ENCODE measurements around the gene CACNA1G. TPM values are rescaled to one million over a fixed set of nuclear protein-coding genes. Genes with fewer than 3 reads are reported as not detected.
A peak's percentile ranks its signal among the peaks of the same experiment; 100 is the strongest.

Gene CACNA1G
- total RNA-seq, 2 experiments from 2014 or later, result not detected

- H3K9me3 Mint-ChIP-seq (ENCODE audit: low read depth), result no peaks in the 10 kb centered on the region
- no peak for ATAC-seq
- peaks cover 11% of the 10 kb centered on the region for H3K27me3 Mint-ChIP-seq
- H3K4me1 Mint-ChIP-seq, result peaks cover 11% of the 10 kb centered on the region
- CTCF ChIA-PET, result interaction anchor here (1.0 kb wide), 1 partner anchor 18 kb away, joined by 3 read pairs; no protein-coding TSS in a partner anchor
- H3K27ac Mint-ChIP-seq, result no peak overlapping the region
- DNase-seq, result no peak
- no peak overlapping the region for H3K4me3 Mint-ChIP-seq
- H3K36me3 Mint-ChIP-seq, result no peaks in the 10 kb centered on the region
Measured at GRCh38 chr17:50613007-50613992, 52.8 kb downstream of the CACNA1G start.

GRCh38 chr17:50614471-50615051 lies 54.0 kb downstream of the CACNA1G start:
- peaks cover 11% of the 10 kb centered on the region for H3K4me1 Mint-ChIP-seq
- CTCF ChIA-PET, result no interaction called here
- no peak for DNase-seq
- ATAC-seq, result no peak
- peaks cover 11% of the 10 kb centered on the region for H3K27me3 Mint-ChIP-seq
- H3K27ac Mint-ChIP-seq, result no peak overlapping the region
- H3K36me3 Mint-ChIP-seq, result no peaks in the 10 kb centered on the region
- H3K9me3 Mint-ChIP-seq (ENCODE audit: low read depth), result no peaks in the 10 kb centered on the region
- H3K4me3 Mint-ChIP-seq, result no peak overlapping the region

- no peak overlapping the region for H3K27ac Mint-ChIP-seq
- H3K9me3 Mint-ChIP-seq (ENCODE audit: low read depth), result no peaks in the 10 kb centered on the region
Measured at GRCh38 chr17:50615828-50616227, 55.3 kb downstream of the CACNA1G start.

DNA sequence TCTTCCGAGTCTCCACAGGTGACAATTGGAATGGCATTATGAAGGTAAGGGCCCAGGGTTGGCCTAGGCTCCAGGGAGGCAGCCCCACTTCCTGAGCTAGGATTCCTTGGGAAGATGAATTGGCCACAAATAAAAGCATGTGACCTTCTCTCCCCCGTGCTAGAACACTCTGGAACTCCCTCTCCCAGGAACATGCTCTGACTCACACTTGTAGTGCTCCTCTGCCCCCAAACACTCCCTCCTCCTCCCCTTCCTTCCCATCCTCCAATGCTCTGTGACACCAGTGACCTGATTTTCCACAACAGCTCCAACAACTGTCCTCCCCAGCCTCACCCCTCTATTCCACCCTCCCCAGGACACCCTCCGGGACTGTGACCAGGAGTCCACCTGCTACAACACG lies 57.8 kb downstream of the CACNA1G start:
- peaks cover 6% of the 10 kb centered on the region for H3K27me3 Mint-ChIP-seq
- no peak overlapping the region for H3K27ac Mint-ChIP-seq
- no peaks in the 10 kb centered on the region for H3K36me3 Mint-ChIP-seq

More at GRCh38 chr17:50615828-50616227, 55.3 kb downstream of the CACNA1G start:
- CTCF ChIA-PET, result interaction anchor here (1.7 to 1.9 kb wide), 2 partner anchors 10 to 12 kb away, joined by 5 to 7 read pairs; no protein-coding TSS in a partner anchor
- Mint-ChIP-seq H3K36me3 (no peaks in the 10 kb centered on the region), H3K27me3 (peaks cover 8% of the 10 kb centered on the region), H3K4me1 (peaks cover 11% of the 10 kb centered on the region), H3K4me3 (no peak overlapping the region)
- no peak for DNase-seq
- ATAC-seq, result no peak

DNA sequence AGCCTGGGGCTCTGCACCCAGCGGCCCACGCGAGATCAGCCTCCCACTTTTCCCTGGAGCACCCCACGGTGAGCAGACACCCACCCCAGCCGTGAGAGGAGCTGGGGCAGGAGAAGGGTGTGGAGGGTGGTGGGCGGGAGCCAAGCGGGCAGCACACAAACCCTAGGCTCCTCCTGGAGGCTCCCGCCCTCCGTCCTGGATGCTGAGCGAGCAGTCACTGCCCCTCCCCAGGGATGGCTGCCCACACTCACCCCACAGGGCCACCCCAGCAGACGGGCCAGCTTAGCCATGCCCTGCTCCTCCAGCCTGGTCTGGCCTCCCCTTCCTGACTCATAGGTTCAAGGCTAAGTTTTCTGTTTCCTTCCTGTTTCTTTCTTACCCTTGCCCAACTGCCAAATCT lies 58.4 kb downstream of the CACNA1G start:
- no peak overlapping the region for H3K27ac Mint-ChIP-seq
- CTCF ChIA-PET, result no interaction called here
- H3K9me3 Mint-ChIP-seq (ENCODE audit: low read depth), result no peaks in the 10 kb centered on the region
- H3K36me3 Mint-ChIP-seq, result no peaks in the 10 kb centered on the region
- no peak for DNase-seq
- peaks cover 6% of the 10 kb centered on the region for H3K4me1 Mint-ChIP-seq
- H3K27me3 Mint-ChIP-seq, result peaks cover 6% of the 10 kb centered on the region
- no peak overlapping the region for H3K4me3 Mint-ChIP-seq
- no peak for ATAC-seq

More for the DNA sequence above, 57.8 kb downstream of the CACNA1G start:
- H3K4me3 Mint-ChIP-seq, result no peak overlapping the region
- no peak for ATAC-seq
- H3K9me3 Mint-ChIP-seq (ENCODE audit: low read depth), result no peaks in the 10 kb centered on the region
- CTCF ChIA-PET, result no interaction called here
- peaks cover 11% of the 10 kb centered on the region for H3K4me1 Mint-ChIP-seq
- no peak for DNase-seq

DNA sequence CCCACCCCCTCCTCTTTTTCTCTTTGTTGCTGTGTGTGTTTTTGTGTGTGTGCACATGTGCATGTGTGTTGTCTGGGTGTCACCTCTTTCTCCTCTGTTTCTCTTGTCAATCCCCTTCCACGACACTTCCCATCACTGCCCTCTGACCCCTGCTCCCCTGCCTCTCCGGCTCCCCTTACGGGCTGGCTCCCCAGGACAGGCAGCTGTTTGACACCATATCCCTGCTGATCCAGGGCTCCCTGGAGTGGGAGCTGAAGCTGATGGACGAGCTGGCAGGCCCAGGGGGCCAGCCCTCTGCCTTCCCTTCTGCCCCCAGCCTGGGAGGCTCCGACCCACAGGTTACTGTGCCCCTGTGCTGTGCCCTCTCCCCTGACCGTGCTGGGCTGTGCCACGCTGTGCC lies 59.0 kb downstream of the CACNA1G start:
- Mint-ChIP-seq H3K4me1 (peaks cover under 1% of the 10 kb centered on the region), H3K9me3 (ENCODE audit: low read depth) (no peaks in the 10 kb centered on the region), H3K27me3 (peaks cover 6% of the 10 kb centered on the region), H3K27ac (no peak overlapping the region), H3K4me3 (no peak overlapping the region), H3K36me3 (no peaks in the 10 kb centered on the region)
- no peak for ATAC-seq
- no peak for DNase-seq
- CTCF ChIA-PET, result interaction anchor here (2.1 kb wide), 1 partner anchor 11 kb away, joined by 6 read pairs; no protein-coding TSS in a partner anchor

DNA sequence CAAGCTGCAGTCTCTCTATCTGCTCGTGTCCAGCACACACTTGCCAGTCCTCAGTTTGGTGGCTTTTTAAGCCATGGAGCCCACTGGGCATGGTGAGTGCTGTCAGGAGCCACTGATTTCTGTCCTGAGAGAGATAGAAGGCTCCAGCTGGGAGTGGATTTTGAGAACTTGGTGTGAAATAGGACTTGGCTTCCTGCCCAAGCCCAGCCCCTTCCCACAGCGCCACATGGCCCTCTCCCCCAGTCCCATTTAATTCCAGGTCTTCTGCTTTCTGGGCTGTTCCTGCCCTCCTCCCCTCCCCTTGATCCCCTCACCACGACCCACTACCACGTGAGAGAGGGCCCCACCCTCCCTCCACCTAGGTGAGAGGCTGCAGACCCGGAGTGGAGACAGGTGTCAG lies 59.7 kb downstream of the CACNA1G start:
- H3K36me3 Mint-ChIP-seq, result no peaks in the 10 kb centered on the region
- no peaks in the 10 kb centered on the region for H3K9me3 Mint-ChIP-seq (ENCODE audit: low read depth)
- DNase-seq (no peak), ATAC-seq (no peak)
- H3K4me1 Mint-ChIP-seq, result no peaks in the 10 kb centered on the region
- H3K27ac Mint-ChIP-seq, result no peak overlapping the region
- H3K27me3 Mint-ChIP-seq, result peaks cover 6% of the 10 kb centered on the region
- CTCF ChIA-PET, result interaction anchor here (2.1 kb wide), 1 partner anchor 10 kb away, joined by 6 read pairs; no protein-coding TSS in a partner anchor
- H3K4me3 Mint-ChIP-seq, result no peak overlapping the region

GRCh38 chr17:50620858-50621257 lies 60.3 kb downstream of the CACNA1G start:
- peaks cover 6% of the 10 kb centered on the region for H3K27me3 Mint-ChIP-seq
- H3K9me3 Mint-ChIP-seq (ENCODE audit: low read depth), result no peaks in the 10 kb centered on the region
- no peak overlapping the region for H3K27ac Mint-ChIP-seq
- no peak overlapping the region for H3K4me3 Mint-ChIP-seq
- CTCF ChIA-PET, result interaction anchor here (2.1 kb wide), 1 partner anchor 10 kb away, joined by 6 read pairs; no protein-coding TSS in a partner anchor
- no peaks in the 10 kb centered on the region for H3K36me3 Mint-ChIP-seq
- DNase-seq (no peak), ATAC-seq (no peak)
- H3K4me1 Mint-ChIP-seq, result no peaks in the 10 kb centered on the region

DNA sequence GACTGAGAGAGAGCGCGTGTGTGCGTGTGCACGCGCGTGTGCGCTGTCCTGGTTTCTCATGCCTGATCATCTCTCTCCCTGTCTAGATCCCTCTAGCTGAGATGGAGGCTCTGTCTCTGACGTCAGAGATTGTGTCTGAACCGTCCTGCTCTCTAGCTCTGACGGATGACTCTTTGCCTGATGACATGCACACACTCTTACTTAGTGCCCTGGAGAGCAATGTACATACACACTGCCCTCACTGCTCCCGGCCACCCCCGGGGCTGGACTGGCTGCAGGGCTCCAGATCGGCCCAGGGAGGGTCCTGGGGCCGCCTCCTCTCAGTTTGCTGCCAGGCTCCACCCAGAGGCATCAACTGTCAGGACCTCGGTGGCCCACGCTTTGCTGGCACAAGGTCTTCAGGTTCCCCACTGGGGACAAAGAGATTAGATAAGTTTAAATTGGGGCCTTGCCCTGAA lies 61.1 kb downstream of the CACNA1G start:
- Mint-ChIP-seq H3K36me3 (no peaks in the 10 kb centered on the region), H3K4me1 (no peaks in the 10 kb centered on the region), H3K9me3 (ENCODE audit: low read depth) (no peaks in the 10 kb centered on the region), H3K27me3 (peaks cover 6% of the 10 kb centered on the region), H3K4me3 (no peak overlapping the region), H3K27ac (no peak overlapping the region)
- ATAC-seq (no peak), DNase-seq (no peak)
- CTCF ChIA-PET, result interaction anchor here (2.1 kb wide), 1 partner anchor 9 kb away, joined by 6 read pairs; no protein-coding TSS in a partner anchor

- DNase-seq (no peak), ATAC-seq (no peak)
- CTCF ChIA-PET, result interaction anchor here (1.7 to 4.3 kb wide), 4 partner anchors 13 to 141 kb away, joined by 3 to 20 read pairs (median 14); no protein-coding TSS in a partner anchor
- H3K4me3 Mint-ChIP-seq, result no peak overlapping the region
- H3K36me3 Mint-ChIP-seq, result no peaks in the 10 kb centered on the region
- no peak overlapping the region for H3K27ac Mint-ChIP-seq
- H3K27me3 Mint-ChIP-seq, result peaks cover 29% of the 10 kb centered on the region
- H3K4me1 Mint-ChIP-seq, result peaks cover 7% of the 10 kb centered on the region
- H3K9me3 Mint-ChIP-seq (ENCODE audit: low read depth), result no peaks in the 10 kb centered on the region
Measured at GRCh38 chr17:50624321-50624934, 63.9 kb downstream of the CACNA1G start.

- Mint-ChIP-seq H3K9me3 (ENCODE audit: low read depth) (no peaks in the 10 kb centered on the region), H3K36me3 (no peaks in the 10 kb centered on the region), H3K4me1 (peaks cover 7% of the 10 kb centered on the region), H3K4me3 (no peak overlapping the region), H3K27ac (no peak overlapping the region), H3K27me3 (peaks cover 30% of the 10 kb centered on the region)
- DNase-seq (no peak), ATAC-seq (no peak)
- CTCF ChIA-PET, result interaction anchor here (0.7 to 4.3 kb wide), 13 partner anchors 8 to 146 kb away, joined by 3 to 20 read pairs (median 5); partner anchors contain the start of genes CACNA1G and SPATA20
Measured at GRCh38 chr17:50625032-50625871, 64.7 kb downstream of the CACNA1G start.

DNA sequence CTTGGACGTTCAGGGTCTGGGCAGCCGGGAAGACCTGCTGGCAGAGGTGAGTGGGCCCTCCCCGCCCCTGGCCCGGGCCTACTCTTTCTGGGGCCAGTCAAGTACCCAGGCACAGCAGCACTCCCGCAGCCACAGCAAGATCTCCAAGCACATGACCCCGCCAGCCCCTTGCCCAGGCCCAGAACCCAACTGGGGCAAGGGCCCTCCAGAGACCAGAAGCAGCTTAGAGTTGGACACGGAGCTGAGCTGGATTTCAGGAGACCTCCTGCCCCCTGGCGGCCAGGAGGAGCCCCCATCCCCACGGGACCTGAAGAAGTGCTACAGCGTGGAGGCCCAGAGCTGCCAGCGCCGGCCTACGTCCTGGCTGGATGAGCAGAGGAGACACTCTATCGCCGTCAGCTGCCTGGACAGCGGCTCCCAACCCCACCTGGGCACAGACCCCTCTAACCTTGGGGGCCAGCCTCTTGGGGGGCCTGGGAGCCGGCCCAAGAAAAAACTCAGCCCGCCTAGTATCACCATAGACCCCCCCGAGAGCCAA lies 65.6 kb downstream of the CACNA1G start:
- Mint-ChIP-seq H3K27ac (no peak overlapping the region), H3K36me3 (no peaks in the 10 kb centered on the region), H3K27me3 (peaks cover 35% of the 10 kb centered on the region), H3K9me3 (ENCODE audit: low read depth) (no peaks in the 10 kb centered on the region), H3K4me1 (peaks cover 7% of the 10 kb centered on the region), H3K4me3 (no peak overlapping the region)
- ATAC-seq, result peak; percentile 75
- DNase-seq, result peak; percentile 70
- CTCF ChIA-PET, result interaction anchor here (0.6 to 4.3 kb wide), 16 partner anchors 9 to 147 kb away, joined by 3 to 20 read pairs (median 4); partner anchors contain the start of gene SPATA20
